ENCODE measurements around the gene ORAI3. TPM values are rescaled to one million over a fixed set of nuclear protein-coding genes. Genes with fewer than 3 reads are reported as not detected.

ORAI3 gene
- total and polyA plus RNA-seq, 2 of the 13 experiments (the other 11 are each of a cell fraction or from before 2014, with no cell fraction given), result 11.4 to 32.0 TPM

DNA sequence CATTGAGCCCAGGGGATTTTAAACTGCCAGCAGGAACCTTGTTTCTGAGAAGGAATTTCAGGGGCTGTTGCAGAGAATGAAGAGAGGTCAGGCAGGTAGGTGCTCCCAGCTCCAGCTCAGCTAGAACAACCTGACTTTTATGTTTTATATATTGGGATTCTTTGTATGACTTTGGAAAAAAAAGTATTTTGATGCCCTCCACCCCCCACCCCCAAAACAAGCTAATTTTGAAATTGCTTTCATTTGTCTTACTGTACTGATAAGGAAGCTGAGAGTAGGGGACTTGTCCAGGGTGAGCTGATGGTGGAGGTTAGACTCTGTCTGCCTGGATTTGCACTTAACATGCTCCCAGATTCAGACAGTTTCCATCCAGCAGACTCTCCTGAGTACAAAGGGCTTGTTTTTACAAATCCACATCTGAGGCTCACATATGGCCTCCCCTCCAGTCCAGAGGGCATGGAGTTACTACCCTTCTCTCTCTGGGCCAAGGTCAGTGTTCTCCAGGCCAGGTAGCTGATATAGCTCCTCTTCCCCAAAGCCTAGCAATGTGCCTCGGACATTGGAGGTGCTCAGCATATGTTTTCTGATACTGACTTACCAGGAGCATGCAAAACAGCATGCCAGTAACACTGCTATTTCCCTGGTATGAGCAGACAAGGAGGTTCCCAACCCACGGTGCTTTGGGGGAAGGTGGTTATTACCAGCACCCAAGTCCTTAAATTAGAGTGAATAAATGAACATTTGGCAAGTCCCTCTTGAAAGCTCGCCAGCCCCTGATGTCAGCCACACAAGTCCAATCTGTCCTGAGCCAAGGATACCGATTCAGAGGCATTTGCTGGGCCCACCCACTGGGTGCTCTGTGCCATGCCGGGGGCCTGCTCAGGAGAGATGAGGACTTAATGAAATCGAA is 50.2 kb downstream of the ORAI3 start (continued):
- TF ChIP-seq, protein P1, sequence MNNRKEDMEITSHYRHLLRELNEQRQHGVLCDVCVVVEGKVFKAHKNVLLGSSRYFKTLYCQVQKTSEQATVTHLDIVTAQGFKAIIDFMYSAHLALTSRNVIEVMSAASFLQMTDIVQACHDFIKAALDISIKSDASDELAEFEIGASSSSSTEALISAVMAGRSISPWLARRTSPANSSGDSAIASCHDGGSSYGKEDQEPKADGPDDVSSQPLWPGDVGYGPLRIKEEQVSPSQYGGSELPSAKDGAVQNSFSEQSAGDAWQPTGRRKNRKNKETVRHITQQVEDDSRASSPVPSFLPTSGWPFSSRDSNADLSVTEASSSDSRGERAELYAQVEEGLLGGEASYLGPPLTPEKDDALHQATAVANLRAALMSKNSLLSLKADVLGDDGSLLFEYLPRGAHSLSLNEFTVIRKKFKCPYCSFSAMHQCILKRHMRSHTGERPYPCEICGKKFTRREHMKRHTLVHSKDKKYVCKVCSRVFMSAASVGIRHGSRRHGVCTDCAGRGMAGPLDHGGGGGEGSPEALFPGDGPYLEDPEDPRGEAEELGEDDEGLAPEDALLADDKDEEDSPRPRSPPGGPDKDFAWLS (CRISPR knock-in tag; IDR thresholded peaks at IDR 0.05; ENCODE audit: borderline replicate concordance), result peak; percentile 83; the same call in 1 of the 2 replicates
- TF ChIP-seq PPARG (CRISPR knock-in tag; conservative IDR thresholded peaks at IDR 0.05) (peak; percentile 63), BCL6 (CRISPR knock-in tag; IDR thresholded peaks at IDR 0.05) (peak; percentile 53), PRMT3 (CRISPR knock-in tag; IDR thresholded peaks at IDR 0.05; ENCODE audit: borderline replicate concordance, low read depth) (no peak), ZNF446 (CRISPR knock-in tag; IDR thresholded peaks at IDR 0.05) (0 out of 2 replicates have a peak, but pooled peaks have one; percentile 39), POGZ (CRISPR knock-in tag; IDR thresholded peaks at IDR 0.05) (0 out of 2 replicates have a peak, but pooled peaks have one; percentile 65), ZNF281 (CRISPR knock-in tag; IDR thresholded peaks at IDR 0.05; ENCODE audit: borderline replicate concordance) (no peak), FIP1L1 (IDR thresholded peaks at IDR 0.05; ENCODE audit: borderline replicate concordance, insufficient read depth, low read depth, low read length) (no peak), MED8 (CRISPR knock-in tag; IDR thresholded peaks at IDR 0.05; ENCODE audit: insufficient replicate concordance) (peak; percentile 89), ZNF337 (CRISPR knock-in tag; IDR thresholded peaks at IDR 0.05; ENCODE audit: borderline replicate concordance, low read depth) (peak; percentile 96)
